Superior temporal gyrus (tissue), 1 donor: Measurements from ENCODE around the gene SFT2D3.

Experiments used
- DNase-seq: peaks from one replicate; pipeline ENCODE4 v3.0.0-alpha.2; 2016; ENCODE audit errors: extremely low spot score

SFT2D3 gene

DNA sequence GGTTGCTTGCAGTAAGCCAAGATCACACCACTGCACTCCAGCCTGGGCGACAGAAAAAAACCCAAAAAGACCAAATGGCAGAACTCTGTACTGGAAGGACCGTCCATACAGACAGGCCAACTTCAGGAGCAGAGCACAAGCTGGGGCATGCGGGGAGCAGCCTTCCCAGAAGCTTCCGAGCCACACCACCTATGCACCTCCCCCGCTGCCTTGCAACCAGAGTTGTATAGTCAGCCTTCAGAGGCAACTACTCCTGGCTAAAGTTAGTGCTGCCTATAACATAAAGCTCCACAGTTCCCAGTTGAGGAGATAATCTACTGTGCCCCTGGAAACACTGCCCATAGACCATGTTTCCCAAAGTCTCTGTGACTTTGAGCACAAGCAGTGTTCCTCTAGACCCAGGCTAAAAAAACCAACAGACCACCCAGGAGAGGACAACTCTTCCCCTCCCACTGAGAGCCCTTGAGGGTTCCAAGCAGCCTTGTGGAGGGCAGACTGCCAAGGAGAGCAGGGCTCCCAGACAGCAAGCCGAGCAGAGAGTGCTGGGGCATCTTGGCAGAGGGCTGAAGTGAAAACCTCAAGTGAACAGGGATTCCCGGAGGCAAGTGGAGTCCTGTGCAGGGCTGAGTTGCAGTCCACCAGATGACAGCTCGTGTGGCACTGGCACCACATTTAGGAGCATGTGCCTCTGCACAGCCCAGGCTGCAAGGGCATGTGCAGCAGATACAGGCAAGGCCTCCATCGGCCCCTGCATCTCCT, 6.8 kb downstream of the SFT2D3 start:
- DNase-seq, result no peak

DNA sequence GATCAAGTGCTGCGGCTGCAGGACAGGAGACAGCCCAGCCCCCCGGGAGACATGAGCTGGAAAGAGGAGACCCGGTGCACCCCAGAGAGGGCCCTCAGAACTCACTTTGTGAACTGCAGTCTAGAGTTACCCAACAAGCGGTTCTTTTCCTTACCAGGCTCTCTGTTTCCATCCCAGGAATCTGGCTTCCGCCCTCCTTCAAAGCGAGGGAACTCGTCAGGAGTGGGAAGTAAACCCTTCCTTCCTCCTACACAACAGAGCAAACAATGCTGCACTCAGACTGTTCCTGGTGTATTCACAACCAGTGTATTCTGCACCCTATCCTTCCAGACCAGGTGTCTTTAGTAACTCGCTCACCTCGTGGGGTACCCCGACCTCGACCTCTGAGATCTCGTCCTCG, 8.0 kb downstream of the SFT2D3 start:
- no peak for DNase-seq

DNA sequence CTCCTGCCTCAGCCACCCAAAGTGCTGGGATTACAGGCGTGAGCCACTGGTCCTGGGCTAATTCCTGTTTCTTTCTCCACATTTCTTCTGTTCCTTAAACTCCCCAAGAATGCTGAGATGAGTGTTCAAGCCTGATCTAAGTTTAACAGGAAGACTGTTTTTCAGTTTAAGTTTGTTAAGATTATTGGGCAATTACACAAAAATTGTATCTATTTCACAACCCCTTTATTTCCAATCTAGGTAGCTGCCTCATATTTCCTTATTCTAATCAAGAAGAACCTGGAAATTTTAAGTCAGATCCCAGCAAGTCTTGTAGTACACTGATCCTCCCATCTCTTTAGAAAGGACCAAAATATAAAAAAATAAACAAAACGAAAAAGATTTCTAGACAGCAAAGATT, 11.7 kb downstream of the SFT2D3 start:
- no peak for DNase-seq

DNA sequence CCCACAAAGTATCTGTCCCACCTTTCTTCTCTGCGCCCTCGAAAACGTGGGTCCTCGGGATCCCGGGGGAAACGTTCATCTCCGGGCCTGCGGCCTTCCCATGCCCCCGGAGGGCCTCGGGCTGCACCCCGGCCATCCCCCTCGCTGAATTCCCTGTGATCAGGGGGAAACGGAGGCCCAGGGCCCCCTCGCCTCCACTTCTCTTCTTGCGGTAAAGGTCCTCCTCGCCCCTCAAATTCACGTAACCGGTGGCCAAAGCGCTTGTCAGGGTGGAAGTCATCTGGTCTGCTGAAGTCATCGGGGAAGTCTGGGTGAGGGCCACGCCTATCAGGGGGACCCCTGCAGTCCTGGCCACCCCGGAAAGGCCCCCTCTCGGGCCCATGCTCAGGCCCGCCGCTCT, 12.3 kb downstream of the SFT2D3 start:
- DNase-seq, result no peak

DNA sequence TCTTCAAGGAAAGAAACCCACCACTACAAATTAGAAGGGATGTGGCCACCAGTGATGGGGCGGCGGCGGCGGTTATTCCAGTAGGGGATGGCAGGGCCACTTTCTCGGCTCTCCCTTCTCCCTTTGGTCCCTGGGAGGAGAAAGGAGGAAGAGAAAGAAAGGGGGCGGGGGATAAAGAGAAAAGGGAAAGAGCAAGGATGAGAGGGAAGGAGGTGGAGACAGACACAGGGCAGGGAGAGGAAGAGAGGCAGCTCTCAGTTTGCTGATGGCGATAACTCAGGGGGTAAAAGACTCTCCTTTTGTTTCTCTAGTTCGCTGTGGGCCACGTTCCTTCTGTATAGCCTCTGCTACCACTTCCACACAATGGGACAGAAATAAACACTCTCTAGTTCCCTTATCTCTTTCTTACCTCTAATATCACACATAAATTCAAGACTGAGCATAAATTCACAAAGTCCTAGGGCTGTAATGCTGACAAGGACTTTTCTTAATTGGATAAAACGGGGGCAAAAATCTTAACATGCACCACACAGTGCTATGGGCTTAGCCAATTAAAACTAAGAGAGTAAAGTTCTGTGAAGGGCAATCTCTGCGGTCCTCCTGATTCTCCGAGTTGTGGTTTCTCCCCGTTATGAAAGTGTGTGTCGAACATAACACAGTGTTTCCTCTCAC, 14.6 kb downstream of the SFT2D3 start:
- no peak for DNase-seq

DNA sequence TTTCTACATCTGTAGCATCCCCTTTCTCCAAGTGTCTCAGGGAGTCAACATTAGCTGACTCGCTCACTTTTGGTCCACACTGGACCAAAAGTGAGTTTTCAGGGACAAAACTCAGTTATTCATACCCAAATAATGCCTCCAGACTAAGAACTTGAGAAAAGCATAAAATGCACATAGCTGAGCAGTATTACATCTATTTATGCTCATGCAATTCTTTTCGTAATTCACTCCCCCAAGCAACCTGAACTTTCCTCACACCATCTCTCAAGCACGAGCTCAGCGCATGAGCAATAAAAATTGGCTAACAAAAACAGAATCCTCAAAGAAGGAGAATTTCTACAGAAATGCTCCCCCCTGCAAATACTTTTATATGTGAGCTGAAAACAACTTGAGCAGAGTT, 17.0 kb downstream of the SFT2D3 start:
- no peak for DNase-seq

DNA sequence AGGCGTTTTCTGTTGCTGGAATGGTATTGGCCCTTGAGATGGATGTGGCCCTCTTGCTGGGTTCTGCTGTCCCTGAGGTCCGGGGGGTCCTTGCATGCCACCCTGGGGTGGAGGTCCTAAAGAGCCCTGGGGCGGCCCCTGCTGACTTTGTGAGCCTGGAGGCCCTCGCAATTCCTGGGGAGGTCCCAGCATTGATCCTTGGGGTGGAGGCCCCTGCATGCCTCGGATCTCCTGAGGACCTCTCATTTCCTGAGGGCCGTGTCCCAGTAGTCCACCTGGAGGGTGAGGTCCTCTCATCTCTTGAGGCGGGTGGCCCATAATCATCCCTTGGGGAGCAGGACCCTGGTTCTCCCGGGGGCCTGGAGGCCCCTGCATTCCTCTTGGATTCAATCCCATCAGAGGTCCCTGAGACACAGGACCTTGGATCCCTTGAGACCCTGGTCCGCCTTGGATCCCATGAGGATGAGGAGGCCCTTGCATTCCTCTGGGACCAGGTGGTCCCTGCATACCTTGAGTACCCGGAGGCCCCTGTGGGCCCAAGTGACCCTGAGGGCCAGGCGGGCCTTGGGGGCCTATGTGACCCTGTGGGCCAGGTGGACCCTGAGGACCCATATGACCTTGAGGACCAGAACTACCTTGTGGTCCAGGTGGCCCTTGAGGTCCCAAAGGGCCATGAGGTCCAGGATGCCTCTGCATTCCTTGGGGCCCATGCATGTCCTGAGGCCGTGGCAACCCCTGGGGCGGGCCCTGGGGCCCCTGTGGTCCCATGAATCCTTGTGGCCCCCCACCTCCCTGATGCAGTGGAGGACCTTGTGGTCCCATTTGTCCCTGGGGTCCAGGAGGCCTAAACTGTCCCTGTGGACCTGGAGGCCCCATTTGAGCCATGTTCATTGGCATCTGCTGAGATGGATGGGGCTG, 18.3 kb downstream of the SFT2D3 start:
- no peak for DNase-seq

- DNase-seq, result no peak
Measured at GRCh38 chr2:127721311-127721977, 20.1 kb downstream of the SFT2D3 start.

DNA sequence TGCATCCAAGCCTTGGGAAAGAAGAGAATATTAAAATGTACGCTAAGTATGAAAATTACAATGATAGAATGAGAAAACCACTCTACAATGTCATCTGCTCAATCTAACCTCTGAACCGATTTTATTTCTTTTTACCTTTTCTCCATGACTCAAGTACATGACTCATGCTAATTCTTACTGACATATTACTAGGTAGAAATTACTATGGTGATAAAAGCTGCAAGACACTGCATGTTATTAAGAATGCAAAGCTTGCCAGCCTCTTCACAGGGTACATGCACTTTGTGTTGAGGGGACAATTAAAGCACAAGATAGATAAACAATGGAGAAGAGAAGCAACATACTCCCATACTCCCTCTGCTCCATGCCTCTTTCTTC, 20.7 kb downstream of the SFT2D3 start:
- no peak for DNase-seq

DNA sequence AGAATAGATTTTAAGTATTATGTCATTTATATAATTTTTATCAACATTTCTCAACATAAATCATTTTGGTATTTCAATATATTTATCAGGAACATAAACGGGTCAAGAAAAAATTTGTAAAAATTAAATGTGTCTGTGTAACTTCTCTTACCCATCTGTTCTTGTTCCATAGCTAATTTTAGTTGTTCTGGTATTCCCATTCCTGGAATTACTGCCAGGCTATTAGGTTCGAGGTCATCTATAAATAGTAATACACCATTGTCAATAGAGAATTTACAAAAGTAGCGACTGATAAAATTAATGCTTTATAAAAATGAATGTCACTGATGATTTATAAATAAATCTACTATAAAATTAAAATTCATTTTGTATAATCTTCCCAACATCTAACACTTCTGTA, 21.5 kb downstream of the SFT2D3 start:
- DNase-seq, result no peak

GRCh38 chr2:127726158-127726880, 25.0 kb downstream of the SFT2D3 start:
- no peak for DNase-seq

DNA sequence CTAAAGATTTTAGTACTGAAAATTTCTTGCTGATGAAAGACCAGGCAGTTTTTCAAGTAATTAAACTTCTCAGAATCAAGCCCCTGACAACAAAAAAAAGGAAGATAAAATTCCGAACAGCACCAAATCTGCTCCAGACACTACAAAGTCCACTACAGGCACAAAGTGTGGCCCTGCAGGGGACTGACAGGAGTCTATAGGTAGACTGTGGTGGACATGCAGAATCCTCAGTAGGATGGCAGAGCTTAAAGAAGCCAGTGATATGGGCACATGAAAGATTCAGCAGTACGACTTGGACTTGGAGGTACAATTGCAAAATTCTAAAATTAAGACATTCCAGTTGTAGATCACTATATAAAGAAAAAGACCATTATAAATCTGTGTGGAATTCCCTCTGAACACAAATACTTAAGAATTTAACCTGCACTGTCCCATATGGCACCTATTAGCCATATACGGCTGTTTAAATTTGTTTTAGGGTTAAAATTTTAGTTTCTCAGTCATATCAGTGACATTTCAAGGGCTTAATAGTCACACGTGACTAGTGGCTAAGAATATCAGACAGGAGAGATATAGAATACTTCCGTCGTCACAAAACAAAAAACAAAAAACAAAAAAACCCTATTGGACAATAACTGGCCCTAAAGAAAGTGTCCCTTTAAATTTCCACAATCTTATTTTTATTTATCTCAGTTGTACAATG, 32.0 kb downstream of the SFT2D3 start:
- no peak for DNase-seq

GRCh38 chr2:127733816-127734537, 32.7 kb downstream of the SFT2D3 start:
- no peak for DNase-seq

- no peak for DNase-seq
Measured at GRCh38 chr2:127735044-127735443, 33.7 kb downstream of the SFT2D3 start.

GRCh38 chr2:127735537-127736399, 34.5 kb downstream of the SFT2D3 start:
- DNase-seq, result no peak

DNA sequence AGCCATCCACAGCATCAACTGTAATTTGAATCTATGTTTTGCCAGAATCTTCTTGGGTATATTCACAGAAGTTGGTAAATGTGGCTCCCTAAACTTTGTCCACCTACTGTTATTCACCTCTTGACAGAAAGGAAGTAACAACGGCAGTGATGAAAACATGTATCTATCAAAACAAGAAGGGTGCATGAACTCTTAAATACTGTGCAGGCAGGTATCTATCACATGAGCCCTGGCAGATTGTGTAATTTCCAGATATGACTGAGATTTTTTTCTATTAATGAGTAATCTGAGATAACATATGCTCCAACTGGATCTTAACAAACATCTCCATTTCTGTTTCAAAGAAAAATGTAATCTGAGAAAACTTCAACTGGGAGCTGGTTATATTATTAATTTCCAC, 36.6 kb downstream of the SFT2D3 start:
- DNase-seq, result no peak

GRCh38 chr2:127739800-127740199, 38.5 kb downstream of the SFT2D3 start:
- no peak for DNase-seq

- DNase-seq, result no peak
Measured at GRCh38 chr2:127740665-127741288, 39.5 kb downstream of the SFT2D3 start.
